Measurements from ENCODE around the gene DBH.
"Not testable (repeated sequence)": the region's sequence is repeated elsewhere in the genome, so short reads cannot be mapped to it uniquely, and the experiment has no call there.

The DBH gene

DNA sequence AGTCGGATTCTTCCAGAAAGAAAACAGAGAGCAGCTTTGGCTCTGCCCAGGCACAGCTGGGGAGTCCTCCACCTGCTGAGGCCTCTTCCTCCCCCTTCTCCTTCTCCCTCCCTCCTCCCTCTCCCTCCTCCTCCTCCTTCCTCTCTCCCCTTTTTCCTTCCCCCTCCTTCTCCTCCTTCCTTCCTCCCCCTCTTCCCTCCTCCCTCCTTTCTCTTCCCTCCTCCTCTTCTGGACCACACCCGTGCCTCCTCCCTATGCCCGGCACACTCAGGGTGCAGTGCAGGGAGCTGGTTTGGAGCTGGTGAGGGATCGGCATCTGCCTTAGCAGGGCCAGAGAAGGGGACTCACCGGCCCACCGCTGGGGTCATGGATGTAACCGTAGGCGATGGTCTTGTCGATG lies 30.2 kb downstream of the DBH start:
- no peaks in the 10 kb centered on the region for H3K27me3 ChIP-seq (ENCODE audit: control insufficient read depth, insufficient read depth, low read length)
- no peaks in the 10 kb centered on the region for H3K9me3 ChIP-seq (ENCODE audit: control insufficient read depth, low read length)
- H3K36me3 ChIP-seq (ENCODE audit: control insufficient read depth, insufficient read depth, low read length) = no peaks in the 10 kb centered on the region
- no peaks in the 10 kb centered on the region for H3K4me1 ChIP-seq (ENCODE audit: control insufficient read depth, insufficient read depth, low read length)
- no peak overlapping the region for H3K9ac ChIP-seq (ENCODE audit: low read length)
- H3K4me3 ChIP-seq (ENCODE audit: low read length) = no peak overlapping the region

DNA sequence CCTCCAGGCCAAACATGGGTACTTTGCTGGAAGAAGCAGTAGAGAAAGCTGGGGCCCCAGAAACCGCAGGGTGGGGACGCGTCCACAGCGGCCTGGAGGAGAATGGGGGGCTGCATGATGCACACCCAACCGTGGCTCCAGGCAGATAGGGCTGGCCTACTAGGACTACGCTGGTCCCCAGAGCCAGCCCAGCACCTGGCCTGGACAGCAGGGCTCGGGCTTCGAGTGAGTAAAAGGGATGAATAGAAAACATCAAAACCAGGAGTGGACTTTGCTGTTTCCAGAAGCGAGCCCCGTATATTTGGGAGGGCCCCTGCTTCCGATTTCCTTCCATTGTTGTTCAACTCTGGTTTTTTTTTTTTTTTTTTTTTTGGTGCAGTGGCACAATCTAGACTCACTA lies 30.7 kb downstream of the DBH start:
- Histone ChIP-seq H3K4me1 (ENCODE audit: control insufficient read depth, insufficient read depth, low read length) (no peaks in the 10 kb centered on the region), H3K27me3 (ENCODE audit: control insufficient read depth, insufficient read depth, low read length) (no peaks in the 10 kb centered on the region), H3K9me3 (ENCODE audit: control insufficient read depth, low read length) (no peaks in the 10 kb centered on the region), H3K4me3 (ENCODE audit: low read length) (no peak overlapping the region), H3K36me3 (ENCODE audit: control insufficient read depth, insufficient read depth, low read length) (no peaks in the 10 kb centered on the region), H3K9ac (ENCODE audit: low read length) (no peak overlapping the region)

DNA sequence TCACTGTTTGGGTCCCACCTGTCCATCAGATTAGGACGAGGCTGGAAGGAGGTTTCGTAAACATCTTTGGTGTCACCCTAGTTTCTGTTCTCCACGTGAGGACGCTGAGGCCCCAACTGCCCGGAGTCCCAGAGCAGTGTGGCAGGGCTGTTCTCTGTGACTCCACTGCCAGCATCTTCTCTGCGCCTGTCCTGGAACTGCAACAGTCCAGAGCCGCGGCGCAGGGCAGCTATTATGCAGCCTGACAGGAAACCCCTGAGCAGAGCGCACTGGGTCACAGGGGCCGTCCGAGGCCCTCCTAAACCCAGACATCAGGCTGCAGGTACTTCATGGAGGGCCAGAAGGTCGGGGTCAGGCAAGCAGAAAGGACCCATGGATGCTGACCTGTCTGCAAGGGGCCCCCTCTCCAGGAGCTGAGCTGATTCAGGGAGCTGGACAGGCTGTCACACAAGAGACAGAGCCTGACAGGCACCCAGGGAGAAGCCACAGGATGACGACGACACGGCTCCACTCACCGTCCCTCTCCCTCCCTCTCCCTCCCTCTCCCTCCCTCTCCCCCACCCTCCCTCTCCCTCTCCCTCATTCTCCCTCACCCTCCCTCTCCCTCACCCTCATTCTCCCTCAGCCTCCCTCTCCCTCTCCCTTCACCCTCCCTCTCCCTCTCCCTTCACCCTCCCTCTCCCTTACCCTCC lies 31.7 kb downstream of the DBH start:
- no peak overlapping the region for H3K9ac ChIP-seq (ENCODE audit: low read length)
- H3K9me3 ChIP-seq (ENCODE audit: control insufficient read depth, low read length) = no peaks in the 10 kb centered on the region
- no peaks in the 10 kb centered on the region for H3K27me3 ChIP-seq (ENCODE audit: control insufficient read depth, insufficient read depth, low read length)
- H3K36me3 ChIP-seq (ENCODE audit: control insufficient read depth, insufficient read depth, low read length) = no peaks in the 10 kb centered on the region
- no peaks in the 10 kb centered on the region for H3K4me1 ChIP-seq (ENCODE audit: control insufficient read depth, insufficient read depth, low read length)
- H3K4me3 ChIP-seq (ENCODE audit: low read length) = no peak overlapping the region

DNA sequence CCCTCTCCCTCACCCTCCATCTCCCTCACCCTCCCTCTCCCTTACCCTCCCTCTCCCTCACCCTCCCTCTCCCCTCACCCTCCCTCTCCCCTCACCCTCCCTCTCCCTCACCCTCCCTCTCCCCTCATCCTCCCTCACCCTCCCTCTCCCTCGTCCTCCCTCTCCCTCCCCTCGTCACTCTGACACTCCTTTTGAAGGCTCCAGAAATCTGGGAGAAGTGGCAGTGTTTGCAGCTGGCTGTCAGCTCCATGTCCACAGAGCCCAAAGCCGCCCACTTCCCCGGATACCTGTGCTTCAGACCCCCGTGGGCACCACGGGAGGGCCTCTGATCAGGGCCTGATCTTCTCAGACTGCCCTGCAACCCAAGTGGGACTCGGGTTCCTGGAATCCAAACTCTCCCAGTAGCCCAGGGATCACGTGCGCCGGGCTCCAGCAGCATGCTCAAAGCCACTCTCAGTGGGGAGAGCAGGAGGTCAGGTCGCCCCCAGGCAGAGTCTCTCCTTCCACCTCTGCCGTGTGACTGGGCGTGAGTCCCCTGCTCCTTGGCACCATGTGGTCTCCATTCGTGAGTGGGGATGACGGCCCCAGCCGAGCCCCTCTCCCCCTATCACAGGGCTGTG lies 33.1 kb downstream of the DBH start:
- Histone ChIP-seq H3K9ac (ENCODE audit: low read length) (no peak overlapping the region), H3K4me3 (ENCODE audit: low read length) (no peak overlapping the region), H3K4me1 (ENCODE audit: control insufficient read depth, insufficient read depth, low read length) (no peaks in the 10 kb centered on the region), H3K9me3 (ENCODE audit: control insufficient read depth, low read length) (no peaks in the 10 kb centered on the region), H3K27me3 (ENCODE audit: control insufficient read depth, insufficient read depth, low read length) (no peaks in the 10 kb centered on the region), H3K36me3 (ENCODE audit: control insufficient read depth, insufficient read depth, low read length) (no peaks in the 10 kb centered on the region)

DNA sequence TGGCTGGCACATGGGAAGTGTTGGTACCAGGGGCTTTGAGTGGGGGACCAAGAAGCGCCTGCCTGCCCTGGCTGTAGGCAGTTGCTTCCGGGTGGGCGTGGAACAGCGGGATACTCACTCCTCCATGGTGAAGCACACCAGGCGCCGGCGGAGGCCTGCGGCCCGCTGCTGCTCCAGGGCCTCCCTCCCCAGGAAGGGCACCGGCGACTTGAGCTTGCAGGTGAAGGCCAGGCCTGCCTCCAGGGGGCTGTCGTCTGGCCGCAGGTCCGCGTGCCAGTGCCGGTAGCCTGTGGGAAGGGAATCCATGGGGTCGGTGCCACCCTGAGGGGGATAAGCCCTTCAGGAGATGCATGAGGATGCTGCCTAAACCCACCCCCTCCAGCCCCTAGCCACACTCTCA lies 34.3 kb downstream of the DBH start:
- H3K4me1 ChIP-seq (ENCODE audit: control insufficient read depth, insufficient read depth, low read length) = no peaks in the 10 kb centered on the region
- no peak overlapping the region for H3K9ac ChIP-seq (ENCODE audit: low read length)
- H3K36me3 ChIP-seq (ENCODE audit: control insufficient read depth, insufficient read depth, low read length) = no peaks in the 10 kb centered on the region
- no peak overlapping the region for H3K4me3 ChIP-seq (ENCODE audit: low read length)
- H3K27me3 ChIP-seq (ENCODE audit: control insufficient read depth, insufficient read depth, low read length) = no peaks in the 10 kb centered on the region
- no peaks in the 10 kb centered on the region for H3K9me3 ChIP-seq (ENCODE audit: control insufficient read depth, low read length)

DNA sequence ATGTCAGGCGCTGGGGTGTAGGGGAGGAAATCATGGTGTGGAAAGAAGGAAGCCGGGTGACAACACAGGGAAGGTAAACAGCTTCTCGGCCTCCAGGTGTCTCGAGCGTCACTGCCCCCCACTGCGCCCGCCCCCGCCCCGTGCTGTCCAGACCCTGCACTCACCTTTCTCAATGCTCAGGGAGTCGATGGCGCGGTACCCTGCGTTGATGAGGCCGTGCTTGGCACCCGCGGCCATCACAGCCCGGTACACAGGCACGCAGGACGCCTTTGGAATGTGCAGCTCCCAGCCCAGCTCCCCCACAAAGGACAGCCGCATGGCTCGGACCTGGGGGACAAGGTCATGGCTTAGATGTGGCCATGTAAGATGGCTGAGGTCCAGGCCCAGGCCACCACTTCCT lies 35.2 kb downstream of the DBH start:
- Histone ChIP-seq H3K9ac (ENCODE audit: low read length) (no peak overlapping the region), H3K4me1 (ENCODE audit: control insufficient read depth, insufficient read depth, low read length) (no peaks in the 10 kb centered on the region), H3K27me3 (ENCODE audit: control insufficient read depth, insufficient read depth, low read length) (no peaks in the 10 kb centered on the region), H3K9me3 (ENCODE audit: control insufficient read depth, low read length) (no peaks in the 10 kb centered on the region), H3K36me3 (ENCODE audit: control insufficient read depth, insufficient read depth, low read length) (no peaks in the 10 kb centered on the region), H3K4me3 (ENCODE audit: low read length) (no peak overlapping the region)

DNA sequence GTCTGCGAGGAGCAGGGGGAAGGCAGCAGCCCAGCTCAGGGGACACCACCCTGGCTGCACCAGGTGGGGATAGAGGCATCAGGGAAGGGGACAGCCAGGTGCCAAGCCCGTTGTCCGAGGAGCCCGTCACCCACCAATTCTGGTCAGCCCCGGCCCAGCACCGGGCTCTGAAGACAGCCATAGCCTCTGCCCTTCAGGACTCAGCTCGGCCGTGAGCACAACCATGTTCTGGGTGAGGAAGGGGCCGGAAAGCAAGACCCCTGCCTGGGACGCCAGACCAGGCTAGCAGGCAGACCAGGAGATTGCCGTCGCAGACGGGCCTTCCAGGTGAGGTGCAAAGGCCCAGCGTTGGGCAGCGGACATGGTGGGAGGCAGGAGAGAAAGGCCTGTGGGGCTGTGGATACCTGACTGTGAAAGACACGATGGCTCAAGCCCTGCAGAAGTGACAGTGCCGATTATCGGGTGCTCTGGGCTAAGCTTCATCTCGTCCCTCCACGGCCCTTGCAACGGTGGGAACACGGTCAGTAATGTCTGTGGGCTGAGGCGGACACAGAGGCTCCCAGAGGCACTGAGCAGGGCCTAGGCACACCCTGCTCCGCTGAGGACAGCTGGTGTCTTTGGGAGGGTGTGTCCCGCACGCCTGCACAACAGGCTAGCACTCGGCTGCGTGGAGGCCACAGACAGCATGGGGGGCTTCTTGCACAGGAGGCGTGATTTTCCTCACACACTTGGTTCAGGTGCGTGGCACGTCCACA lies 36.5 kb downstream of the DBH start:
- Histone ChIP-seq H3K4me3 (ENCODE audit: low read length) (no peak overlapping the region), H3K4me1 (ENCODE audit: control insufficient read depth, insufficient read depth, low read length) (no peaks in the 10 kb centered on the region), H3K36me3 (ENCODE audit: control insufficient read depth, insufficient read depth, low read length) (no peaks in the 10 kb centered on the region), H3K27me3 (ENCODE audit: control insufficient read depth, insufficient read depth, low read length) (no peaks in the 10 kb centered on the region), H3K9ac (ENCODE audit: low read length) (no peak overlapping the region), H3K9me3 (ENCODE audit: control insufficient read depth, low read length) (no peaks in the 10 kb centered on the region)

DNA sequence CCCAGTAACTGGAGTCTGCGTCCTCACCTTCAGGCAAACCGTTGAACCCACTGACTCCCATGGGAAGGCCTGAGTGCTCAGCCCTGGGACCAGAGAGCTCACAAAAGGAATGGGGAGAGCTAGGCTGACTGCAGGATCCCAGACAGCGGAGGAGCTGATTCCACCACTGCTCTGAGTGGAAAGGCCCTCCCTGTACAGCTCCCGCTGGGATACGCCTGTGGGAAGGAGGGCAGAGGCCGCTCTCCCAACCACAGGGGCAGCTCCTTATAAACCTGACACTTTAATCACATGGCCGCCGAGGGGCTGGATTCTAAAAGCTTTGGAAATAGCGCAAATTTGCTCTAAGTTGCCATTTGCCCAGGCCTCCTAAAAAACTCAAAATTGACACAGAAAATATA lies 37.1 kb downstream of the DBH start:
- no peaks in the 10 kb centered on the region for H3K36me3 ChIP-seq (ENCODE audit: control insufficient read depth, insufficient read depth, low read length)
- no peaks in the 10 kb centered on the region for H3K27me3 ChIP-seq (ENCODE audit: control insufficient read depth, insufficient read depth, low read length)
- H3K4me1 ChIP-seq (ENCODE audit: control insufficient read depth, insufficient read depth, low read length) = no peaks in the 10 kb centered on the region
- no peaks in the 10 kb centered on the region for H3K9me3 ChIP-seq (ENCODE audit: control insufficient read depth, low read length)
- no peak overlapping the region for H3K4me3 ChIP-seq (ENCODE audit: low read length)
- H3K9ac ChIP-seq (ENCODE audit: low read length) = no peak overlapping the region

DNA sequence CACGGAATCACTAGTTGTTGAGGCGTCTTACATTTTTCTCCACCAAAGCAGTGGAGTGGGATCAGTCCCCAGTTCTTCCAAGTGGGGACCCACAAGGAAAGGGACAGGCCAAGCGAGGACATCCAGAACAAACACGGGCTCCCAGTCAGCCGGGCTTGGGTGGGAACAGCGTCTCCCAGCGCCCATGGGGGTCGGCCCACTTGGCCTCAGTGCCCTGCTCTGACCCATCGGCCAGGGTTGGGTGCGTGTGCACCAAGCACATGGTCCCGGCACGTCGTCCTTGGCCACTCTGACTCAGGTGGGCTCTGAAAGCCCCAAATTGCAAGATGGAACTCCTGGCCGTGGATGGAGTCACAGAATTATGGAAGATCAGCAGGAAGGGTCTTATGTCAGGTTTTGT lies 37.9 kb downstream of the DBH start:
- no peaks in the 10 kb centered on the region for H3K4me1 ChIP-seq (ENCODE audit: control insufficient read depth, insufficient read depth, low read length)
- no peak overlapping the region for H3K9ac ChIP-seq (ENCODE audit: low read length)
- no peaks in the 10 kb centered on the region for H3K9me3 ChIP-seq (ENCODE audit: control insufficient read depth, low read length)
- no peak overlapping the region for H3K4me3 ChIP-seq (ENCODE audit: low read length)
- H3K27me3 ChIP-seq (ENCODE audit: control insufficient read depth, insufficient read depth, low read length) = no peaks in the 10 kb centered on the region
- H3K36me3 ChIP-seq (ENCODE audit: control insufficient read depth, insufficient read depth, low read length) = no peaks in the 10 kb centered on the region

DNA sequence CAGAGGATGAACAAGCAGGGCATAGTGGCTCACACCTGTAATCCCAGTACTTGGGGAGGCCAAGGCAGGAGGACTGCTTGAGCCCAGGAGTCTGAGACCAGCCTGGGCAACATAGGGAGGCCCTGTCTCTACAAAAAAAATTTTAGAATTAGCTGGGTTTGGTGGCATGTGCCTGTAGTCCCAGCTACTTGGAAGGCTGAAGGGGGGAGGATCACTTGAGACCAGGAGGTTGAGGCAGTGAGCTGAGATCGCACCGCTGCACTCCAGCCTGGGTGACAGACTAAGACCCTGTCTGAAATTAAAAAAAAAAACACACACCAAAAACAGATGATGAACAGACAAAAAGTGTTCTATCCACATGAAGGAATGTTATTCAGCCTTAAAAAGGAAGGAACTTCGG lies 39.6 kb downstream of the DBH start:
- H3K4me3 ChIP-seq (ENCODE audit: low read length); H3K9ac ChIP-seq (ENCODE audit: low read length); H3K27me3 ChIP-seq (ENCODE audit: control insufficient read depth, insufficient read depth, low read length); H3K4me1 ChIP-seq (ENCODE audit: control insufficient read depth, insufficient read depth, low read length); H3K9me3 ChIP-seq (ENCODE audit: control insufficient read depth, low read length); H3K36me3 ChIP-seq (ENCODE audit: control insufficient read depth, insufficient read depth, low read length): not testable (repeated sequence)

DNA sequence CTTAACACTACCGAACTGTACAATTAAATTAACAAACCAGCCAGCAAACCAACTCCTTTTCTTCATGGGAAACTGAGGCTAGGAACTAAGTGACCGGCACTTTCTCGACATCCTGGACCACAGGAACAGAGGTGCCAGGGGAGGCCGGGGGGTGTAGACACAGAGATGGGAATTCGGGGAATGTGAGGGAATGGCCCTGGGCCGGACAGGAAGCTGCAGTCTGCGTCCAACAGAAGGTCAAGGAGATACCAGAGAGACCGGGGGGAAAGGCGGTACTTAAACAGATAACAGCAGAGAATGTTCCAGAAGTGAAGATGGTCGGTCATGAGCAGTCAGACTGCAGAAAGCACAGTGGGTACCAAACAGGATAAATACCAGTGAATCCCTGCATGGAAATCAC lies 40.3 kb downstream of the DBH start:
- Histone ChIP-seq H3K27me3 (ENCODE audit: control insufficient read depth, insufficient read depth, low read length) (no peaks in the 10 kb centered on the region), H3K9ac (ENCODE audit: low read length) (no peak overlapping the region), H3K4me3 (ENCODE audit: low read length) (no peak overlapping the region), H3K4me1 (ENCODE audit: control insufficient read depth, insufficient read depth, low read length) (no peaks in the 10 kb centered on the region), H3K9me3 (ENCODE audit: control insufficient read depth, low read length) (no peaks in the 10 kb centered on the region), H3K36me3 (ENCODE audit: control insufficient read depth, insufficient read depth, low read length) (no peaks in the 10 kb centered on the region)

DNA sequence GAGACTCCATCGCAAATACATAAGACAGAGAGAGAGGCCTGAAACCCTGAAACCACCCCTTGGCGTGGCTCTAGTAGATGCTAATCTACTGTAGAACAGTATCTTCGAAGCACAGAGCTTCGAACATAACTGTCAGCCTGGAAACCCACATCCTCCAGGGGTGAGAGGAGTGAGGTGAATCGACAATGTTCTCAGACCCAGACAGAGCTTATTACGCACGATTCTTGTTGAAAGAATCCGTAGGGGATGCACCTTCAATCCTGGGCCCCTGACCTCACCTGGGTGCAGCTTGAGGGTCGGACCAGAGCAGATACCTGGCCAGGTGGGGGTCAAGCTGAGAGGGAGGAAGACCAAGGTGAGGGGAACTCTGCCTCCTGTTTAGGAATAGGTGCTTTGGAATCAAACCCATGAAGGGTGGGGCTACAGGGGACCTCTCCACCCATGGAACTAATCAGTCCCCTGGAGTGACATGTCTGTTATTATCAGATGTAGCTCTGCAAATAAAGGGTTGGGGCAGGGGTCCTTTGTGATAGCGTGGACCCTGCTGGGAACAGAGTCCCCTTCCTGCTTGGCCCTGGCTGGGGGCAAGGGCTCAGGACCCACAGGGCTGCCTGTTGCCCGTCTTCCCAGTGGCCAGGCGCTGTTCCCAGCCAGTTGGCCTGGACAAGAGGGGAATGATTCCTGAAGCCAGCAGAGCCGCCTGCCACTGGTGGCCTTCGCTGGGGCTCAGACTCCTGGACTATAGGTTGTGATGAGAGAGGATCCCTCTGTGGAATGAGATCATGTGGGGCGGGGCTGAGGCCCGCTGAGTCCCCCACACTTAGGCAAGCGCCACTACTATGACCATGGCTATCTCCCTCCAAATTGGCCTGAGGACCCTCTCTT lies 41.2 kb downstream of the DBH start:
- no peaks in the 10 kb centered on the region for H3K4me1 ChIP-seq (ENCODE audit: control insufficient read depth, insufficient read depth, low read length)
- no peaks in the 10 kb centered on the region for H3K9me3 ChIP-seq (ENCODE audit: control insufficient read depth, low read length)
- no peaks in the 10 kb centered on the region for H3K27me3 ChIP-seq (ENCODE audit: control insufficient read depth, insufficient read depth, low read length)
- no peak overlapping the region for H3K9ac ChIP-seq (ENCODE audit: low read length)
- H3K36me3 ChIP-seq (ENCODE audit: control insufficient read depth, insufficient read depth, low read length) = no peaks in the 10 kb centered on the region
- H3K4me3 ChIP-seq (ENCODE audit: low read length) = no peak overlapping the region

Data from mucosa of stomach (tissue), 1 donor.